ENCODE results near the gene ELFN1. TPM values are rescaled to one million over a fixed set of nuclear protein-coding genes. Genes with fewer than 3 reads are reported as not detected.

The ELFN1 gene
- total RNA-seq, 2 experiments from 2014 or later, result 0.10 to 0.12 TPM

Other genes starting within 250 kb of the ELFN1 start
- gene MICALL2, start 210.8 kb upstream of the ELFN1 start, total RNA-seq, result 1 to 10 TPM; 4.3 to 6.0 TPM
- gene INTS1, start 165.9 kb upstream of the ELFN1 start, total RNA-seq, result 10 to 100 TPM; 86.4 to 92.5 TPM
- gene MAFK, start 139.6 kb upstream of the ELFN1 start, total RNA-seq, result 10 to 100 TPM; 34.9 to 36.1 TPM
- gene TMEM184A, start 114.1 kb upstream of the ELFN1 start, total RNA-seq, result not detected
- 10 to 100 TPM; 48.1 to 55.0 TPM for gene PSMG3, start 100.2 kb upstream of the ELFN1 start, total RNA-seq